HUES64 (cell line): ENCODE results near the gene SKIC2. TPM values are rescaled to one million over a fixed set of nuclear protein-coding genes. Genes with fewer than 3 reads are reported as not detected.
"Not testable (repeated sequence)": the region's sequence is repeated elsewhere in the genome, so short reads cannot be mapped to it uniquely, and the experiment has no call there.

ENCODE experiments used
- H3K27ac ChIP-seq: 2 replicates; pipeline ENCODE4 v1.7.0; 2013; ENCODE audit warnings: low read depth, low read length, inconsistent platforms
- H3K27me3 ChIP-seq: 2 replicates; pipeline ENCODE4 v1.6.1; 2013; ENCODE audit warnings: mild to moderate bottlenecking, low read length; ENCODE audit not compliant: insufficient read depth
- H3K36me3 ChIP-seq: 2 replicates; pipeline ENCODE4 v1.6.1; 2013; ENCODE audit warnings: mild to moderate bottlenecking, low read length; ENCODE audit not compliant: insufficient read depth
- H3K4me1 ChIP-seq: 2 replicates; pipeline ENCODE4 v1.6.1; 2013; ENCODE audit warnings: mild to moderate bottlenecking, low read length, moderate library complexity; ENCODE audit not compliant: insufficient read depth
- H3K4me3 ChIP-seq: 2 replicates; pipeline ENCODE4 v1.5.1; 2013; ENCODE audit warnings: mild to moderate bottlenecking, low read length, moderate library complexity
- H3K9ac ChIP-seq: 2 replicates; pipeline ENCODE4 v1.6.1; 2013; ENCODE audit warnings: mild to moderate bottlenecking, low read depth, low read length
- H3K9me3 ChIP-seq: 2 replicates; pipeline ENCODE4 v1.6.1; 2013; ENCODE audit warnings: low read depth, low read length; ENCODE audit not compliant: insufficient read depth
- WGBS: fragments of 150-250, 120-280 bp; methylation state at CpG from one replicate; pipeline ENCODE4 v1.1.7; 2013; ENCODE audit warnings: missing lambda C conversion rate; 5-methylcytosine and 5-hydroxymethylcytosine counted together
- polyA plus RNA-seq, 2 experiments: library from polyadenylated mRNA; stranded (reverse); fragments of 50-300 nt; gene quantifications; one replicate each; pipeline ENCODE4 v1.2.3, GENCODE V29; 2013

Gene SKIC2
- 24.5 TPM for polyA plus RNA-seq (2013, experiment 1 of 2)
- polyA plus RNA-seq (2013, experiment 2 of 2) = 27.3 TPM

DNA sequence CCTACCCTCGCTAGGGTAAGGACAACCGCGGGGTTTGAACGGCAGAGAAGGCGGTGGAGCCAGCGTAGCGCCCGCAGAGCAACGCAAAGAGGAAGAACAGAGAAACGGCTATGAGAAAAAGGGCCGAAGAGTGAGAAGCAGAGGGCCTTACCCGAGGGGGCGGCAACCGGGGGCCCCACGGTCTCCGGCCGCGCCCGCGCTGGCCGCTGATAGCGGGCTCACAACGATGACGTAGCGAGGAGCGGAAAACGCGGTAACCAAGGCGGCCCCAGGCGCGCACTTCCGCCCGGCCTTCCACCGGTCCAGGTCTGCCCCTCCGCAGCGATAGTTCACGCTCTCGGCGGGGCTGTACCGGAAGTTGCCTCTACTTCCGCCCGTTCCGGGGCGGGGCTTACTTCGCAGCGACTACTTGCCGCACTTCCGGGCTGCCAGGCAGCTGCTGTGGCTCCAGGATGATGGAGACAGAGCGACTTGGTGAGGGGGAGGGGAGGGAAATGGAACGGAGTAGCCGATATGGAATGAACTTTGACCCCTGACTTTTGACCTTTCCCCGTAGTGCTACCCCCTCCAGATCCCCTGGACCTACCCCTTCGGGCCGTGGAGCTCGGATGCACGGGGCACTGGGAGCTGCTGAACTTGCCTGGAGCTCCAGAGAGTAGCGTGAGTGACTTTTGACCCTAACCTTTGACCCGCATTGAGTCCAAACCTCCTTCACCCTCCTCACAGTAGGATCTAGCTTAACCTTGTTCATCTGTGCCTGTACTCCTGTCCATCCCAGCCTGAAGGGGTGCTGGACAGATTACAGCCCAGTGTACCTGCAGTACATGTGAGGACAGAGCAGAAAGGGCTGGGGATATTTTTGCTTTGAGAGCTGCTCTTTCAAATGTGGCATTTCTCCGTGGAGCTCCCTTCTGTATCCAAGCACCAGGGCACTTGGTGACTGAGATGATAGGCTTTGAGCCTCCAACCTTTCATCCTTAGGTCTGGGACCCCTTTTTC is at the start of gene SKIC2, which contains the start of gene NELFE:
Gene SKIC2, plus strand, starts transcription at position 435 of the 999 bp plus-strand sequence. Its CDS starts 18 bp downstream, at position 453.
Gene NELFE, minus strand, starts transcription at position 231 of the 999 bp plus-strand sequence. CDS start 525 bp downstream, outside the sequence.
- Histone ChIP-seq H3K9ac (peak within 1 kb of the TSS; percentile 77), H3K27me3 (no peaks in the 10 kb centered on the region), H3K4me1 (0 out of 2 replicates have a peak, but pooled peaks cover 4% of the 10 kb centered on the region), H3K9me3 (no peaks in the 10 kb centered on the region), H3K36me3 (peaks cover 71% of the 10 kb centered on the region), H3K27ac (peak within 1 kb of the TSS; percentile 76), H3K4me3 (peak within 1 kb of the TSS; percentile 87)
- under 1% methylated on average over 59 of the region's 59 CpGs for WGBS

DNA sequence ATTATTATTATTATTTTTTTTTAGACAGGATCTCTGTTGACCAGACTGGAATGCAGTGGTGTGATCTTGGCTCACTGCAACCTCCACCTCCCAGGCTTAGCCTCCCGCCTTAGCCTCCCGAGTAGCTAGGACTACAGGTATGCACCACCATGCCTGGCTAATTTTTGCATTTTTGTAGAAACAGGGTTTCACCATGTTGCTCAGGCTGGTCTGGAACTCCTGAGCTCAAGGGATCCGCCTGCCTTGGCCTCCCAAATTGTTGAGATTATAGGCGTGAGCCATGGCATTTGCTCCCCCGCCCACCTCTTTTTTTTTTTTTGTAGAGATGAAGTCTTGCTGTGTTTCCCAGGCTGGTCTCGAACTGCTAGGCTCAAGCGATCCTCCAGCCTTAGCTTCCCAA is 49.7 kb upstream of the SKIC2 start:
- not testable (repeated sequence) for H3K4me3 ChIP-seq, H3K27me3 ChIP-seq, H3K9me3 ChIP-seq, H3K9ac ChIP-seq, H3K36me3 ChIP-seq, H3K27ac ChIP-seq, H3K4me1 ChIP-seq
- 81% methylated on average over 7 of the region's 7 CpGs for WGBS

DNA sequence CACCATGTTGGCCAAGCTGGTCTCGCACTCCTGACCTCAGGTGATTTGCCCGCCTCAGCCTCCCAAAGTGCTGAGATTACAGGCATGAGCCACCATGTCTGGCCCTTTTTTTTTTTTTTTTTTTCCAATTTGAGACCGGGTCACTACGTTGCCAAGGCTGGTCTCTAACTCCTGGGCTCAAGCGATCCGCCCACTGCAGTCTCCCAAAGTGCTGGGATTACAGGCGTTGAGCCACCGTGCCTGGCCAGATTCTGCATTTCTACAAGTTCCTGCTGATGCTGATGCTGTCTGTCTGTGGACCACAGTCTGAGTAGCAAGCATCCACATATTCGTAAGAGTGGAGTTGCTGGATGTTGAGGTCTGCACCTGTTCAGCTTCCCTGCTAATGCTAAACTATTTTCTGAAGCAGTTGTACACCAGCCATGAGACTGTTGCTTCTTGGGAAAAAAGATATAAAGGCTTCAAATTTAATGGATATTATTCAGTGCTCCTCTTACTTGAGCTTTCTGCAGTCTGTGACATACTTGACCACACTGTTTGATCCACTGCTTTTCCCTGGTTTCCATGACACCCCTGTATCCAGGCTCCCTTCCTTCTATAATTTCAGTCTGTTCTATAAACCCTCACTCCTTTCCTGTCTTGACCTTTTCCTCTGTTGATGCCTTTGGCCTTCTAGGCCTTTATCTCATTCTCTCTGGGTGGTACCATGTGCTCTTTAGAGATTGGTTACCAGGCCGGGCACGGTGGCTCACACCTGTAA is 47.0 kb upstream of the SKIC2 start:
- no peak overlapping the region for H3K9ac ChIP-seq
- WGBS = 68% methylated on average over 11 of the region's 11 CpGs

DNA sequence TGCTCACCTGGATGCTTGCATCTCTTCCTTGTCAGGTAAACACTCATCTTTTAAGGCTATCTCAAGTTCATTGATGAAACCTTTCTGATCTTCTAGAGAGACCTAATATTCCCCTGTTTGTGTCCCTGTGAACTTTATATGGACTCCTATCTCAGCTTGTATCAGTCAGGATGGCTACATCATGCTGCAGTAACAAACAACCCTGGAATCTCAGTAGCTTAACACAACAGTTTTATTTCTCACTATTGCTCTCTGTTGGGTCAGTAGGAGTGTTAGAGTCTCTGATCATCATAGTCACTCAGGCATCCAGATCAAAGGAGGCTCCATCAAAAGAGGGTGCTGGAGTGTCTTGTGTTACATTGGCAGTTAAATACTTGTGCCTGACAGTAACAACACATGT is 43.6 kb upstream of the SKIC2 start:
- Histone ChIP-seq H3K9me3 (no peaks in the 10 kb centered on the region), H3K27me3 (no peaks in the 10 kb centered on the region), H3K36me3 (no peaks in the 10 kb centered on the region), H3K4me3 (no peak overlapping the region), H3K27ac (no peak overlapping the region), H3K4me1 (no peaks in the 10 kb centered on the region), H3K9ac (no peak overlapping the region)

More for the DNA sequence above, 47.0 kb upstream of the SKIC2 start:
- Histone ChIP-seq H3K27ac (no peak overlapping the region), H3K4me1 (no peaks in the 10 kb centered on the region), H3K4me3 (no peak overlapping the region), H3K27me3 (no peaks in the 10 kb centered on the region), H3K9me3 (no peaks in the 10 kb centered on the region), H3K36me3 (no peaks in the 10 kb centered on the region)

DNA sequence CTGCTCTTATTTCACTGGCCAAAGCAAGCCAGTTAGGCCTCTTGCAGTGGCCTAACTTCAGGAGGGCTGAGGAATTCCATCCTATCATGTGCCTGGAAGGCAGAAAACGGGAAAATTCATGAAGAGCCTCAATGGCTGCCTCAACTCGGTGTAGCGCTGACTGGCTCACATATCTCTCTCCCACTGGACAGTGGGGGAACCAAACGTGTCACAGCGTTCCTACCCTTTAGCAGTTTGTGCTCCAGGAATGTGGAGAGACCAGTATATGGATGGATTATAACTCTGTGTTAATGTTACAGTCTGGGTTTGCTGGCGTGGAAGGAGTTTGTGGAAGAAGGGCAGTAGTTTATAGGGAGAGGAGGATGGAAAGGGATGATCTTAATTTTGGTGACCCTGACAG is 43.2 kb upstream of the SKIC2 start:
- Histone ChIP-seq H3K27me3 (no peaks in the 10 kb centered on the region), H3K4me3 (no peak overlapping the region), H3K4me1 (no peaks in the 10 kb centered on the region), H3K27ac (no peak overlapping the region), H3K9me3 (no peaks in the 10 kb centered on the region), H3K36me3 (no peaks in the 10 kb centered on the region), H3K9ac (no peak overlapping the region)
- 82% methylated on average over 6 of the region's 6 CpGs for WGBS

DNA sequence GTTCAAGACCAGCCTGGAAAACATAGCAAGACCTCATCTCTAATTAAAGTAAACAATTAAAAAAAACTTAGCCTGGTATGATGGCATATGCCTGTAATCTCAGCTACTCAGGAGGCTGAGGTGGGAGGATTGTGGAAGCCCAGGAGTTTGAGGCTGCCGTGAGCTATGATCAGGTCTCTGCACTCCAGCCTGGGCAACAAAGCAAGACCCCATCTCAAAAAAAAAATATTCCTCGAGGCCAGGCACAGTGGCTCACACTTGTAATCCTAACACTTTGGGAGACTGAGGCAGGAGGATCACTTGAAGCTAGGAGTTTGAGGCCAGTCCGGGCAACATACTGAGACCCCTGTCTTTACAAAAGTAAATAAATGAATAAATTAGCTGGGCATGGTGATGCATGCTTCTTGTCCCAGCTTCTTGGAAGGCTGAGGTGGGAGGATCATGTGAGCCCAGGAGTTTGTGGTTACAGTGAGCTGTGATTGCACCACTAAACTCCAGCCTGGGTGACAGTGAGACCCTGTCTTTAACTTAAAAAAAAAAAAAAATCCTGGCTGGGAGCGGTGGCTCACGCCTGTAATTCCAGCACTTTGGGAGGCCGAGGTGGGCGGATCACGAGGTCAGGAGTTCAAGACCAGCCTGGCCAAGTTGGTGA is 40.8 kb upstream of the SKIC2 start:
- Histone ChIP-seq H3K27me3 (no peaks in the 10 kb centered on the region), H3K27ac (no peak overlapping the region), H3K9ac (no peak overlapping the region), H3K4me3 (no peak overlapping the region), H3K36me3 (no peaks in the 10 kb centered on the region), H3K4me1 (no peaks in the 10 kb centered on the region), H3K9me3 (no peaks in the 10 kb centered on the region)
- WGBS = 94% methylated on average over 8 of the region's 8 CpGs

DNA sequence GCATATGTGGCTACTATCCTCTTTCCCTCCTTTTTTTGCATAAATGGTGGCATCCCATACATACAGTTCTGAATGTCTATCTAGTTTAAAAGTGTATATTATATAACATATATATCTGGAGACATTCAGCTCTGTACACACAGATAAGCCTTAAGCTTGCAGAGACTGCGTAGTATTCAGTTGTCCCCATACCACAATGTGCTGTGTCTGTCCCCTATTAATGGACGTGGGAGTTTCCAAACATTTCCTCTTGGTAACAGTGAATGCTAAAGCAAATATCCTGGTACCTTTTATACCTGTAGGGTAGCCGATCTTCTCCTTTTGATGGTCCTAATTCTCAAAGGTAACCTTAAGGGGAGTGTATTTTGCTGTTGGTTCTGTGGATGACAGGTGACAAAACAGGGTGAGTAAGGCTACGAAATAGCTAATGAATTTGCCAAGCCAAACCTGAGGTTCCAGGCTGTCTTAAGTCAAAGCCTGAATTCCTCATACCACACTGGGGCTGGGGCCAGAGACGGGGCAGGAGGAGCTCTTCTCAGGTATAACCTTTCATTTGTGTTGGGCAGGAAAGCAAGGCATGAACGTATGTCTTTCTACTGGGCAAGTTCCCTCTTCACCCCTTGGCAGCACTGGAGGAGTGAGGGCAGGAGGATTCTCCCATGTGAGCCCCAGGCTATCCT is 39.2 kb upstream of the SKIC2 start:
- H3K27ac ChIP-seq = no peak overlapping the region
- H3K9me3 ChIP-seq = no peaks in the 10 kb centered on the region
- 78% methylated on average over 6 of the region's 6 CpGs for WGBS
- H3K4me3 ChIP-seq = no peak overlapping the region
- H3K9ac ChIP-seq = no peak overlapping the region
- H3K4me1 ChIP-seq = no peaks in the 10 kb centered on the region
- no peaks in the 10 kb centered on the region for H3K36me3 ChIP-seq
- H3K27me3 ChIP-seq = no peaks in the 10 kb centered on the region

DNA sequence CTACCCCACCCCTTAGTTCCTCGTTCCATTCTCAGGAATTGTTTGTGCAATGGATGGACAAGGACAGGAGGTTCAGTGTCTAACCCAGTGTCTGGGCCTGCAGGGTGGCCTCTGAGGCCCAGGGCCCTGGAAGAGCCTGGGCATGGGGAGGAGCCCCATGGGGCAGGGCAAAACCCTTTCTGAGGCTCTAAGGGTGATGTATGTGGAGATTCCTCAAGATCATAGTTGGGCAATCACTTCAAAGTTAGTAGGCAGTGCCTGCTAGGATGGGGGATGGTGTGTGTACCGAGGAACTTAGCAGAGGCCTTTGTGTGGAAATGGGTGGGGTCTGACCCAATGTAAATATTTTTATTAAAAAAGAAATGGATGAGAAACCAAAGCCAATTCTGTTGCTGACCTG is 38.2 kb upstream of the SKIC2 start:
- H3K9me3 ChIP-seq = no peaks in the 10 kb centered on the region
- H3K4me3 ChIP-seq = no peak overlapping the region
- H3K4me1 ChIP-seq = no peaks in the 10 kb centered on the region
- no peak overlapping the region for H3K9ac ChIP-seq
- 75% methylated on average over 2 of the region's 2 CpGs for WGBS
- no peak overlapping the region for H3K27ac ChIP-seq
- no peaks in the 10 kb centered on the region for H3K27me3 ChIP-seq
- no peaks in the 10 kb centered on the region for H3K36me3 ChIP-seq

DNA sequence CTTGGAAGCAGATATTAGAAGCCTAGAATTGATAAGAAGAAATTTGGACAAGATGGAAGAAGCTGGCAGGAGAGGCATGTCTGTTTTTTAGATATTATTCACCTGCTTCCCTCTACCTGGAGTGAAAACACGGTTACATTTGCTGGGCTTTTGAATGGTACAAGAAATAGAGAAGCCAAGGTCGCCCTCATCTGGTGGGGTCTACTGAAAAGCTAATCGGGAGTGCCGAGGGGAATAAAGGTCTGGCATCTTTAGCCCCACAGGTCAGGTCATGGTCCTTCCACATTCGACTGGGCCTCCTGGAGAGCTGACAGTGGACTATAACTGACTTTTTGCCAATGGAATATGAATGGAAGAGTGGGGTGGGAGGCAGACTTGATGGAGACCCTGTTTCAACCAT is 36.0 kb upstream of the SKIC2 start:
- Histone ChIP-seq H3K36me3 (no peaks in the 10 kb centered on the region), H3K27ac (no peak overlapping the region), H3K4me1 (no peaks in the 10 kb centered on the region), H3K9ac (no peak overlapping the region), H3K4me3 (no peak overlapping the region), H3K27me3 (no peaks in the 10 kb centered on the region), H3K9me3 (no peaks in the 10 kb centered on the region)
- 28% methylated on average over 5 of the region's 5 CpGs for WGBS

DNA sequence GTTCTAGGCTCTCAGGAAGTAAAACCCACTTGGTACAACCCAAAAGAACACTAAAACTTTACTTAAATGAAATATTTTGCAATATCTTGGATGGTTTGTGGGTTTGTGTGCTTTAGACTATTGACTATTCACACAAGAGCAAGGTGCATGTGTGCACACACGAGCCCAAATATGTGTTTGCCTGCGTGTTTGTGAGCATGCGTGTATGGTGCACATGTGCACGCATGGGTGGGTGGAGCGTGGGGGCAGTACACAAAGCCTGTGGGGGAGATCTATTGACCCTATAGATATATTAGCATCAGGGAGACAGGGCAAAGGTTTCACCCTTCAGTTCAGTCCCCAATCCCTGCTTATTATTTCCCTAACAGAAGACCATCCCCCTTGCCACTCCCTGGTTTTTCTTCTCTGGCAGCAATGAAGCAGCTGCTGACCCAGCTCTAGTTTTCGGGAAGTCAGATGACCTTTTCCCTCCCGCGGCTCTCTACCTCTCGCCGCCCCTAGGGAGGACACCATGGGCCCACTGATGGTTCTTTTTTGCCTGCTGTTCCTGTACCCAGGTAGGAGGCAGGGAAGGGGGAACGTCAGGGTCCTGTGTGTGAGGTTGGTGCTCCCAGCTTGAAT is 31.6 kb upstream of the SKIC2 start, which contains the start of gene C2:
Gene C2, plus strand, starts transcription at position 476 of the 621 bp plus-strand sequence. Its CDS starts 36 bp downstream, at position 512.
- WGBS = 78% methylated on average over 11 of the region's 11 CpGs
- no peak within 1 kb of the TSS for H3K4me3 ChIP-seq
- H3K27ac ChIP-seq = no peak within 1 kb of the TSS

More for the DNA sequence above, 31.6 kb upstream of the SKIC2 start, which contains the start of gene C2:
- no peaks in the 10 kb centered on the region for H3K27me3 ChIP-seq
- H3K4me1 ChIP-seq = no peaks in the 10 kb centered on the region
- no peaks in the 10 kb centered on the region for H3K36me3 ChIP-seq
- no peak within 1 kb of the TSS for H3K9ac ChIP-seq
- no peaks in the 10 kb centered on the region for H3K9me3 ChIP-seq
